GM19328 (cell line): ENCODE measurements around the gene EXOC4.
"Not testable (repeated sequence)": the region's sequence is repeated elsewhere in the genome, so short reads cannot be mapped to it uniquely, and the experiment has no call there.

Experiments
- ATAC-seq: cut with Tn5 transposase; IDR thresholded peaks from one replicate; pipeline ENCODE4 v1.9.1; 2021; ENCODE audit warnings: mild to moderate bottlenecking, moderate library complexity; ENCODE audit not compliant: unreplicated experiment

Gene EXOC4

DNA sequence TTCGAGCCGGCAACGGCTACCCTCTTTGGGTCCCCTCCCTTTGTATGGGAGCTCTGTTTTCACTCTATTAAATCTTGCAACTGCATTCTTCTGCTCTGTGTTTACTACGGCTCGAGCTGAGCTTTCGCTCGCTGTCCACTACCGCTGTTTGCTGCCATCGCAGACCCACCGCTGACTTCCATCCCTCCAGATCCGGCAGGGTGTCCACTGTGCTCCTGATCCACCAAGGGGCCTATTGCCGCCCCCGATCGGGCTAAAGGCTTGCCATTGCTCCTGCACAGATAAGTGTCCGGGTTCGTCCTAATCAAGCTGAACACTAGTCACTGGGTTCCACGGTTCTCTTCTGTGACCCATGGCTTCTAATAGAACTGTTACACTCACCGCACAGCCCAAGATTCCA is 653.7 kb downstream of the EXOC4 start:
- not testable (repeated sequence) for ATAC-seq

DNA sequence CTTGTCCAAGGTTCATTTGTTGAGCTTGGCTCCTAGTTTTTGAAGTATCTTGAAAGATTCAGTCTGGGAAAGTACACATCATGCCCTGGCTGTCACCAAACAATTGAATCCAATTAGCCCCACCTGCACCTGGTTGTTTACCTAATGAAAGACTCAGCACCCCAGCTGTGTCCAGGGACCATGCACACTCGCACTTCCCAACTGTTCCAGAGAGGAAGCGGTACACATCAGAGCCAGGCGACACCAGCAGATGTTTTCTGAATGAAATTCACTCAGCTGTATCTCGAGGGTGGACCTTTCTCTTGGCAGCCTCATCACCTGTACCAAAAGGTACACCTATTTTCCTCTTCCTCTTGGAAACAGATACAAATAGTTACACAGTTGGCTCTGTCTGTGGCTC is 657.9 kb downstream of the EXOC4 start:
- ATAC-seq, result no peak

DNA sequence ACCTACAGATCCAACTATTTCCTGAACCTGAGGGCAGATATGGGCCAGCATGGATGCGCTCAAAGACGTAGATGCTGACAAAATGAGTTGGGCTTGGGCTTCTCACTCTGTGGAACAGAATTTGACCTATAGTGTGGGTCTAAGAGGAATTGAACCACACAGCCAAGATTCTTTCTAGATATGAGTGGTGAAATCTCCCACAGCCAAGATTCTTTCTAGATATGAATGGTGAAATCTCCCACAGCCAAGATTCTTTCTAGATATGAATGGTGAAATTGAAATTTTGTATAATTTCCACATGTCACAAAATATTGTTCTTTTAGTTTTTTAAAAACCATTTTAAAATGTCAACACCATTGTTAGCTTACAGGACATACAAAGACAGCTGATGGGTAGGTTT is 658.8 kb downstream of the EXOC4 start:
- no peak for ATAC-seq

DNA sequence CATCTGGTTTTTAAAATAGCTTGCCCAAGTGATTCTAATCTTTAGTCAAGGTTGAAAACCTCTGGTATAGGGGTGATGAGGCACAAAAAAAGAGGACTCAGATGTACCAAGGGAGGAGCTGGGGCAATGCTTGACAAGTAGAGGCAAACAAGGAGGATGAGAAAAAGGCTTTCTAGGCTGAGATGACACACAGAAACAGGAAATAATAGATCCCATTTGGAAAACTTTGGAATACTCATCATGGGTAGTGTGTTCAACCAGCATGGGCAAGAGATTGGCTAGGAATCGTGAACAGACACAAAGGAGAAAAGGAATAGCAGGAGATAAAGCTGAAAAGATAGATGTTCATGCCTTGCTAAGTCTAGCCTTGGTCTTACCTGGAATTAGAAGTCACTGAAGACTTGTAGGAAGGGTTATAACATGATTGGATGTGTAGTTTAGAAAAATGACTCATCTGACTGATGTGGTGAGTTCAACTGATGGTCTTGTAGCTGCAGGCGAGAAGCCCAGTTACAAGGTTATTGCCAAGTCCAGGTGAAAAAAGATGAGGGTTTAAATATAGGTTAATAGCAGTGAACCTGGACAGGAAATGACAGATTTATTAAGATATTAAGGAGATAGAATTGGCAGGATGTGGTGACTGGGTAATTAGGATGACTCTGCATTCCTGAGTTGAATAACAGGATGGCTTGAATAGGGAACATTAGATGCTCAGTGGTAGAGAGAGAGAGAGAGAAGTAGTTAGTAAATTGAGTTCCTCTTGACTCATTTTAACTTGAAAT is 660.2 kb downstream of the EXOC4 start:
- ATAC-seq, result no peak

DNA sequence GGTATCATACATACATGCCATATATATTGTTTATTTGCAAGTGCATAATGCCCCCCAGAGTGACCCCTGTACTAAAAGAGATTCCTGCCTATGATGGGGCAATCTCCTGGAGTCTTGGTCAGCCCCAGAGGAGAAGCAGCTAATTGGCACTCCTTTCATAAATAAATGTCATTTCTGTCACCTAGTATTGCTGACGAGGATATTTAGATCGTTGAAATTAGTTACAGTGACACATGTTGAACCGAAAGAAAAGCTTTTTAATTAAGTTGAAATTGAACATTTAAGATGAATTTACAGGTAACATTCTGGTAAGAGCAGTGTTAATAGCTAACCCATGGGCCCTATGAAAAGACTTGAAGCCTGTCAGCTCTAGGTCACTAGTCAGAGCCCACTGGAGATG is 663.7 kb downstream of the EXOC4 start:
- no peak for ATAC-seq

DNA sequence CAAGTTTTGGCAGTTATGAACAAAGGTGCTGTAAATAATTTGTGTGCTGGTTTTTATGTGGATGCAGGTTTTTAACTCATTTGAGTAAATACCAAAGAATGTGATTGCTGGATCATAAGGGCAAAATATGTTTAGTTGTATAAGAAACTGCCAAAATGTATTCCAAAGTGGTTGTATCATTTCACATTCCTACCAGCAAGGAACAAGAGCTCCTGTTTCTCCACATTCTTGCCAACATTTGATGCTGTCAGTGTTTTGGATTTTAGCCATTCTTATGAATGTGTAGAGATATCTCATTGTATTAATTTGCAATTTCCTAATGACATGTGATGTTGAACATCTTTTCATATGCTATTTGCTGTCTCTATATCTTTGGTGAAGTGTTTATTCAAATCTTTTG is 666.9 kb downstream of the EXOC4 start:
- ATAC-seq, result no peak

DNA sequence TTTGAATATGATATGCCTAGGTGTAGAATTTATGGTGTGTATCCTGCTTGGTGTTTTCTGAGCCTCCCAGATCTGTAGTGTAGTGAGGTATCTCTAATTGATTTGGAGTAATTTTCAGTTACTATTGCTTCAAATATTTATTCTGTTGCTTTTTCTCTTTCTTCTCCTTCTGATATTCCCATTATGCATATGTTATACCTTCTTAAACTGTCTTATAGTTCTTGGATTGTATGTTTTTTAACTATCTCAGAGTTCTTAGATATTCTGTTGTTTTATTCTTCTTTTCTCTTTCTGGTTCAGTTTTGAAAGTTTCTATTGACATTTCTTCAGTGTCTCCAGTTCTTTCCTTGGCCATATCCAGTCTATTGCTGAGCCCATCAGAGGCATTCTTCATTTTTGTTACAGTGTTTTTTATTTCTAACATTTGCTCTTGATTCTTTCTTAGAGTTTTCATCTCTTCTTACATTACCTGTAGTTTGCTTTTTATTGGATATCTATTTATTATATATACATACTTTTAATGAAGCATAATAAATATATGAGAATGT is 668.8 kb downstream of the EXOC4 start:
- ATAC-seq, result no peak

DNA sequence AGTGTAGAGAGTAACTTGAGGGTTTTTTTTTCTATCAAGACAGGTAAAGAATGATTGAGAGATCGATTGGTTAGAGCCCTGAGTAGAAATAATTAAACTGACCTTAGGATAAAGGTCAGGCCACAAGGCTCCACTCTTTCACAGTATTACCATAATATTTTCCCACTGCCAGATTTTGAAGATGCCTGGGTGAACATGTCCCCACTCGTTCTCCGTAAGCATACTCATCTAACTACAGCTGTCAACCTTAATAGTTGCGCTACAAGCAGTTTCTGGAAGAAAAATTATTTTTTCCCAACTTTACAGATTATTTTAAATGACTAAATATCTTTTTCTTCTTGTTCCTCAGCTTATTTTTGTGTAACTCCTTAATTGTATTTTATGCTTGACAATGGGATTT is 671.1 kb downstream of the EXOC4 start:
- ATAC-seq, result no peak

DNA sequence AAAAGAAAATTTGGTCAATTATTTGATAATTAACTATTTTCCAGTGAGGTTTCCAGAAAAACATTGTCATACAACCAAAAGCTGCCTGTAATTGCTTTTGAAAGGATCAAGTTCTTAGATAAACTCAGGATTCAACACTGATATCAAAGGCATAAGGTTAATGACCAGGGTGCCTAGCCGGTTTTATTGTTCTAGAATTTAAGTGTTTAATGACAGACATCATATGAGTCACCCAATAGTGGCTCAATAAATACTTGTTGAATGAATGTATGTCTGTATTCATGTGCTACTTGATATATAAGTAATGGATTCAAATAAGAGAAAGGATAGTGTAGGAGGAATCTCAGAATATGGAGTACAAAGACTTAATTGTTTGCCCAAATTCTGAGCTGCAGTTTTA is 678.2 kb downstream of the EXOC4 start:
- ATAC-seq, result no peak

DNA sequence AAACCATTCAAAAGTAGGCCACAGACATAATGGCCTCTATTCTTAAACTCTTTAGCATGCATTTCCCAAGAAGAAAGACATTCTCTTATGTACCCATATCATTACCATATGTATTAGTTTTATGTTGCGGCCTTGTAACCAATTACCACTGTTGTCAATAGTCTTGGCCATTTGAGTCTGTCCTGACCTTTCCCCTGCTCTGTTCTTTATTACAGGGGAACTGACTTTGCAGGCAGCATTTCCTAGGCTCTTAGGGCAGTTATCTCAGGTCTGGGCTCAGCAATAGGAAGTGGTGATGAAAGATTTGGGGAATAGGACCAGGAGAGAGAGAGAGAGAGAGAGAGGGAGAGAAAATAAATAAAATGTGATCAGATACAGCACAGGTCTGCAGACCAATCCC is 679.7 kb downstream of the EXOC4 start:
- ATAC-seq, result no peak

DNA sequence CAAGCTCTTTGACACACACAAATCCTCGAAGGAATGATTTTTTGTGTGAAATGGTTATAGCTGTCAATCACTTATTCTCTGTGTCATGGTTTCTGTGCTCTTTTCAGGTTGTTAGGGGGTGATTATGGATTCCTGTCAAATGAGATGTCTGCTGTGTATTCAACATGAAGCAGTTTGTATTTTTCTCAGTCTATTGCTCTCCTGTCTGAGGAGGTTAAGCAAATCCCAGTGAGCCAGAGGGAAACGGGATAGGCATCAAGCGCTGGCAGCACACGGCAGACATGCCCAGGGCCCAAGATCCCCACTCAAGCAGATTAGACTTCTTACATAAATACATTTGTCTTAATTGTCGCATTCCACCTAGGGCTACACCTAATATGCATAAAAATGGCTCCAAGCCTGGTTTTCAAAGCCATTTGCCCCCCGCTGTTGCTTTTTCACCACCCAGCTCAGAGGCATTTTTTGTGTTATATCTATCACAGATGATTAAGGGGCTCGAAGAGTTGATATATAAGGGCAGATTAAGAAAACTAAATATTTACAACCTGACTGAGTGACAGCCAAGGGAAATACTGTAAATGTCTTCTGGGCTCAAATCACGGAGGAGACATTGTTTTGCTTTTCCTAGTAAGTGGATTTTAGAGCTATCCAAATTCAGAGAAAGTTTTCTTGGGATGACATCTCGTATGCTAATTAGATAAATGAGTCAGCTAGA is 681.5 kb downstream of the EXOC4 start:
- ATAC-seq, result no peak

DNA sequence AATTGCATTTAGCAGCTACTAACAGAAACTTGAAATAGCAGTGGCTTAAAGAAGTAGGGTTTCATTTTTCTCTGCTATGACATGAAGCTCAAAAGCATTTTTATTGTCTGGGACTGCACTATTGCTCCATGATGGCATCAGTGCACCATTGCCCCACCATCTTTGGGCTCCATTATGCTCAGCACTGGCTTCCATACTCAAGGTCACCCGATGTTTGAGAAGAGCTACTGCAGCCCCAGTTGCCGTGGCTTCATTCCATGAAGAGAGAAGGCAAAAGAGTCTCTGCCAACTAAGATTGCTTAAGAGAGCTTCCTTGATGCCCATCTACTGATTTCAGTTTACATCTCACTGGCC is 682.1 kb downstream of the EXOC4 start:
- ATAC-seq, result no peak

DNA sequence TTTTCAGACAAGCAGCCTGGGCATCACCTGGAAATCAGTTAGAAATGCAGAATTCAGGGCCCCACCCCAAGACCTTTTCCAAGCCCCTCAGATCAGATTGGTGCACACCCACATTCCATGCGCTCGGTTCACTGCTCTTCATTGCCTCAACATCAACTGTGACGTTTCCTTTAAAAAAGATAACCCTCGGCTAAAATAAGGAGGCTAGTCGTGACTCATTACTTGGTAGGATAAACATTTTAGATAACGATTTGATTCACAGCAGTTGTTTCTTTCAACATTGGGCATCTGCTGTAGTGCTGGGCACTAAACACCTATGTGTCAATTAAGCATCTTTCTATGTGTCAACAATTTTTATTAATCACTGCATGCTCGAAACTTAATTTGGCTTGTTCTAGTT is 683.2 kb downstream of the EXOC4 start:
- ATAC-seq, result no peak

DNA sequence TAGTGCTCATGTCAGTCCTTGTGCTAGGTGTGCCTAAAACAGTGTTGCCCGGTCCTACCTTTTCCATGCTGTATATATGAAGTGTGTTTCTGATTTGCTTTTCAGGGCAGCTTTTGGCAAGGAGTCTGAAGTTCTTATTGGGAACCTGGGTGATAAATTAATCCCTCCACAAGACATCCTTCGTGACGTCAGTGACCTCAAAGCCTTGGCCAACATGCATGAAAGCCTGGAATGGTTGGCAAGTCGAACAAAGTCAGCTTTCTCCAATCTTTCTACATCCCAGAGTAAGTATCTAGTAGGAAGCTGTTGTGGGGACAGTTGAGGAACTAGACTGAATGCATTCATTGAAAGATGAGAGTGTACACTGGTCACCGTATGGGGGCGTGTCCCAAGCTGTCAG is 684.9 kb downstream of the EXOC4 start:
- ATAC-seq, result no peak

DNA sequence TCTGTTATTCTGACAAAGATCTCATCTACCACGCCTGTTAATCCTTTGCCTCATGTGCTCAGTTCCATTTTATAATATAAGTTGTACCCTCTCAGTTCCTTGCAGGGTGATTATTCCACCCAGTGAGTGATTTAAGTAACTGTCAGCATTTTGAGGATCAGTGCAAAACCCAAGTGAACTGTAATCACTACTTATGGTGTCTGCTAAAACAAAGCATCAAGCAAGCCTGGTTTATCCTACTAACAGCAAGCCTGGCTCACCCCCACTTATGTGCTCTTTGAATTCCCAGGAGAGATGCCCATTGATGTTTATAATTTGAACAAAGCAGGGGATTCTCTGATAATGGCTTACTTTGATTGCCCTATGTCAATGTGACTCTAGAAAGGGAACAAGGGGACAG is 687.5 kb downstream of the EXOC4 start:
- no peak for ATAC-seq

DNA sequence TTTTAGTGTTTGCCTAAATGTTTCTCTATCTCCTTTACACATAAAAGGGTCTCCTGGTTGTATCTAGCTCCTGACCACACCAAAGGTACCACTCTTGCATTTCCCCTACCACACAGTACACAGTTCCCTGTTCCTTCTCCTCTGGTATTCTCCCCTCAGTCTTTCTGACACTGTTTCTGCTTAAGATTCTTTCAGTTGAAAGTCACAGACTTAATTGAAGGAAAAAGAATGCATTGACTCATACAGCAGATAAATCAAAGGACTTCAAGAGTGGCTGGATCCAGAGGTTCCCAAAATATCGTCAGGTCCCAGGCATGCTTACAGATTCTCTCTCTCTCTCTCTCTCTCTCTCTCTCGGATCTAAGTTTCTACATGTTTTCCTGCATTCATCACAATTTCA is 688.6 kb downstream of the EXOC4 start:
- ATAC-seq, result no peak

DNA sequence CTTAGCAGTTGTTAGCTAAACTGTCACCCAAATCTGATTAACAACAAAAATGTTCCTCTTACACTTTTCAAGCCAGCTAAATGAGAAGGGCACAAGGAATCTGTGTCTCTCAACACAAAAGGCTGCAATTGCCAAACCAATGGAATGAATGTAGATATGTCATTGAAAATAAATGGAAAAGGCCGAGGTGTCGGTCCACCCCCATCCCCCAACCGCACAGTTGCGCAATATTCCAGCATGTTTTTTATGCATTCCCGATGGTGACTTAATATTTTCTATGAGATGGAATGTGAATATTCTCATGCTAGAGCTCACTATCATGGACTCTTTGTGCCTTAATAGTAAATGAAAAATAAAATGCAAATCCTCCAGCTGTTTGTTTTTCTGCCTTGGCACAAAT is 692.6 kb downstream of the EXOC4 start:
- no peak for ATAC-seq

DNA sequence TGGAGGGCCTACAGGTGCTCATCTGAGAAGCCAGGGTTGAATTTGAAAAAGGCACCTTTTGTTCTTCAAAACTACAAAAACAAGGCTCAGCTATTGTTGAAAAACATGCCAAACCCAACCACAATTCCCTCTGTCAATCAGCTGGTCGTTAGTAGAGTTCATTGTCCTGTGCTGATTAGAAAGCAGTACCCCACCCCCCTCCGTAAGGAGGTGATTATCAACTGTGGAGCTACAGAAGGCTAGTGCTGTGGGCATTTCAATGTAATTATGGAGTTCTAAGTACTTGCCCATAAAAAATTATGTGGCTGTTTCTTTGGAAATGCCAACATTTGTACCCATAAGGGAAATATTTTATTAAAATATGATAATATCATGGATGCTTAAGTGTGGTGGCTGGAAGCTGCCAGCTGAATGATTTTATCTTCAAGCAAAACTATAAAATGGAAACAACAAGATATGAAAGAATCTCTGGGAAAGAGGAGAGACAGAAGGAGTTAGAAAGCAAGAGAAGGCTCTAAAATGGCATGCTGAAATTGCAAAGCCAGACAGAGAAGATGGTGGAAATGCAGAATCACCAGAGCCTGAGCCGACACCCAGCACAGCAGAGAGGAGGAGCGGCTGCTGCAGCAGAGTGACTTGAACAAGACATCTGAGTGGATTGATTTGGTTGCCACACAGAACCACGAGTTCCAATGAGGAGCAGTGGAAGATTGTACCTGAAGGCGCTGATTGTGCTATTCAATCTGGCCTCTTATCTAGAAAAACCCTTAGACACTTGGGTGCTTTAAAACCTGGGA is 694.8 kb downstream of the EXOC4 start:
- no peak for ATAC-seq

DNA sequence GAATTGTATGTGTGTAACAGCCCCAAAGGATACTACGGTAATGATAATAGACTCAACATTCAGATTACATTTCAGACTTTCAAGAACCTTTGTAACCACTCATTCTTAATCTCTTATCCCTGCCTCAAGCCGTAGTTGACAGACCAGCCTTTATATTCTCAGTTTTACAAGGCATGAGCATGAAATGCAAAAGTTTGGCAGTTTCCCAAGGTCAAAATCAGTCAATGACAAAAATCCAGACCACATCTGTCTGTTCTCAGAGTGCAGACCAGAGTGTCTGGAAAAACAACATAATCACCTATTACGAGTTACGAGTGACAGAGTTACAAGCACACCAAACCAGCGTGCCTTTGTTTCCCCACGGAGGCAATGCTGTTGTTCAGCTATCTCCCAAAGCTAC is 695.7 kb downstream of the EXOC4 start:
- no peak for ATAC-seq

DNA sequence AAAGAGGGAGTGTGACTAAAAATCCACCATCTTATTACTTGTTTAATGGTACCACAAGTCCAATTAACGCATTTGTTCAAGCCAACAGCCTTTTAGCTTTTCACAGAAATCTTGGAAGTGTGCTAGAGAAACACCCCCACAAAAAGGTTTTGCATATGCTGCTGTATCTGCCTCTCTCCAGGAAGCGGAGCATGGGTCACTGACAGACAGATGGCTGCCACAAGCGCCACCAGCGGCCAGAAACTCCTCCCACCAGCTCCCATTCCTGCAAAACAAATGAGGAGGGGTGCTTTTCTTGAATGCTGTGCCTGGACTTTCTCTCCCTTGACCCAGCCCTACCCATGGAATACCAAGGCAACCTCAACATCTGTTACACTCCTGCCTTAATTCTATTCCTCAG is 698.0 kb downstream of the EXOC4 start:
- ATAC-seq, result no peak

DNA sequence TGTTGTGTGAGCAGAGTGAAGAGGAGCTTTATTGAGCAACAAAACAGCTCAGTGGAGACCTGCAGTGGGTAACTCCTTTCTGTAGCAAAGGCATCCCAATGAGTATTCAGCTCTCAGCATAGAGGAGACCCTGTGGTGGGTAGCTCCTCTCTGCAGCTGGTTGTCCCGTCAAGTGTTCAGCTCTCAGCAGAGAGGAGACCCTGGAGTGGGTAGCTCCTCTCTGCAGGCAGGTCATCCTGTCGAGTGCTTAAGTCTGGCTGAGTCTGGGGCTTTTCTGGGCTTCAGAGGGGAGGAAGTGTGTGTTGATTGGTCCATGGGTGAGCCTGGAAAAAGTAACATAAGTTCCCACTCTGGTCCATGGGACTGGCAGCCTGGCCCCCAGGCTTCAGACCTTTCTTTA is 702.3 kb downstream of the EXOC4 start:
- no peak for ATAC-seq

DNA sequence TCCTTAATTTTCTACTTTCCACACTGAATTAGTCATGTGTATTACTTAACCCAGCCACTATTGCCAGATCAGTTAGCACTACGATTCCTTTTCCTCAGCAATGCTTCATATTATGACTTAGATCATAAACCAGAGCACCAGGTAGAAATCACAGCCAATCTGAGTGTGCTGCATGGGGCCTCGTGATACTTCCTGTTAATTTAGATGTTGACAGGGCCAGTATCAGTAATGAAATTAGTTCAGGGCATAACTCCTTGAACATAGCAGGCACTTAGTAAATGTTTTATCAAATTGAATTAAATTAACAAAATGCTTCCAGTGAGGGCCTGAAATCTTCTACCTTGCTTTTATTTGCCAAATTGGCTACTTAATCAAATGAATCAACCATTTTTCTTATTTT is 705.0 kb downstream of the EXOC4 start:
- no peak for ATAC-seq
